Measurements from ENCODE around the gene CAMSAP1. TPM values are rescaled to one million over a fixed set of nuclear protein-coding genes. Genes with fewer than 3 reads are reported as not detected.

Gene CAMSAP1
- total RNA-seq, 1 donor from 2014 or later = 20.0 TPM

DNA sequence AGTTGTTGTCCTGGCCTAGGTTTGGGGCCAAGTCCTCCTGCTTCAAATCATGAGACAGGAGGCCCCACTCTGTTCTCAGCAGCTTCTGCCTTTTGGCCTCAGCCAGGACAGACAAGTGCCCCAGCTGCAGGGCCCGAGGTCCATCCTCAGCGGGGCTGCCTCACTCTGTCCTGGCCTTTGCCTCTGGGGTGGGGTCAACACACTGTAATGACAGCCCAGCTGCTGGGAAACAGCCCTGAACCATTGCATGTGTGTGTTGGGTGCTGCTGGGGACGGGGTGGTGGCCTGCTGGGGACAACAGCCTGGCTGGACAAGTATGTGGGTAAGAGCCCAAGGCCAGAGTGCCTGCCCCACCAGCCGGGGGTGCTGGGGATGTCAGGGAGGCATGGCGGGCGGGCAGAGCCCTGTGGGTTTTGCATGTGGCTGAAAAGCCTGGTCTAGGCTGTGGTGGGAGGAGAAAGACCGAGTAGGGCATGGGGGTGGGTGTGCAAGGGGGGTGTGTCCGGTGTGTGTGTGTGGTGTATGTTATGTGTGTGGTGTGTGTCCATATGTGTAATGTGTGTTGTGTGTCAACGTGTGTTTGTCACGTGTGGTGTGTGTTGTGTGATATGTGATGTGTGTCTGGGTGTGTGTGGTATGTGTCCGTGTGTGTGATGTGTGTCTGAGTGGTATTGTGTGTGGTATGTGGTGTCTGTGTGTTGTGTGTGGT lies 133.7 kb downstream of the CAMSAP1 start:
- Histone ChIP-seq H3K27ac (replicated peaks) (no peak overlapping the region), H3K27me3 (ENCODE audit: low read depth) (peaks cover 27% of the 10 kb centered on the region), H3K4me3 (no peak overlapping the region), H3K36me3 (no peaks in the 10 kb centered on the region), H3K9me3 (replicated peaks) (no peaks in the 10 kb centered on the region), H3K4me1 (no peaks in the 10 kb centered on the region)
- intact Hi-C loops (cut with micrococcal nuclease) = no loop called here
- DNase-seq = no peak
- TF ChIP-seq, protein P1, sequence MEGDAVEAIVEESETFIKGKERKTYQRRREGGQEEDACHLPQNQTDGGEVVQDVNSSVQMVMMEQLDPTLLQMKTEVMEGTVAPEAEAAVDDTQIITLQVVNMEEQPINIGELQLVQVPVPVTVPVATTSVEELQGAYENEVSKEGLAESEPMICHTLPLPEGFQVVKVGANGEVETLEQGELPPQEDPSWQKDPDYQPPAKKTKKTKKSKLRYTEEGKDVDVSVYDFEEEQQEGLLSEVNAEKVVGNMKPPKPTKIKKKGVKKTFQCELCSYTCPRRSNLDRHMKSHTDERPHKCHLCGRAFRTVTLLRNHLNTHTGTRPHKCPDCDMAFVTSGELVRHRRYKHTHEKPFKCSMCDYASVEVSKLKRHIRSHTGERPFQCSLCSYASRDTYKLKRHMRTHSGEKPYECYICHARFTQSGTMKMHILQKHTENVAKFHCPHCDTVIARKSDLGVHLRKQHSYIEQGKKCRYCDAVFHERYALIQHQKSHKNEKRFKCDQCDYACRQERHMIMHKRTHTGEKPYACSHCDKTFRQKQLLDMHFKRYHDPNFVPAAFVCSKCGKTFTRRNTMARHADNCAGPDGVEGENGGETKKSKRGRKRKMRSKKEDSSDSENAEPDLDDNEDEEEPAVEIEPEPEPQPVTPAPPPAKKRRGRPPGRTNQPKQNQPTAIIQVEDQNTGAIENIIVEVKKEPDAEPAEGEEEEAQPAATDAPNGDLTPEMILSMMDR (IDR thresholded peaks at IDR 0.05; ENCODE audit: borderline replicate concordance) = no peak

DNA sequence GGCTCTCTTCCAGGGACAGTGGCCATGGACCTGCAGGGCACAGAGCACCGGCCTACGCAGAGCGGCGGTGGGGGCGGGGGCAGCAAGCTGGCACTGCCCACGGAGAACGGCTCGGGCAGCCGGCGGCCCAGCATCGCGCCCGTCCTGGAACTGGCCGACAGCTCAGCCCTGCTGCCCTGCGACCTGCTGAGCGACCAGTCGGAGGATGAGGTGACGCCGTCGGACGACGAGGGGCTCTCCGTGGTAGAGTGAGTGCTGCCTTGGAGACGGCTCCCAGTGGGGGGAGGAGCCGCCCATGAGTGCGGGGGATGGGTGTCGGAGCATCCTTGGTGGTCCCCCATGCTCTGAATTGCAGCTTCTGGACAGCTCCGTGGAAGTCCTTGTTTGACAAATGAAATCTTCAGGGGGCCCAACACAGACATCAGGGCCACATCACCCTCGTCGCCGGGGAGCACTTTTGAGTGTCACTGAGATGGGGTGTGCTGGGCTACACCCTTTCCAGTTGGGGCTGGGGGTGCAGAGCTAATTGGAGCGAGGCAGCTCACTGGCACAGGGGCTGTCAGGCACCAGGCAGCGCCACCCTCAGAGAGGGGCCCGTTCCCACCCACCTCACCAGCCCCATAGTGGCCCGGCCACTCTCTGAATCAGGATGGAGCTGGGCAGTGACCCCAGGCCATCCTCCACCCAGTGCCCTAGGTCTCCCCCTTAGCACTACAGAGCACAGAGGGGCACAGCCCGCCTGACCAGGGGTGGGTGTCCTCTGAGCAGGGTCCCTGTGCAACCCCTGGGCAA lies 134.4 kb downstream of the CAMSAP1 start:
- Histone ChIP-seq H3K36me3 (no peaks in the 10 kb centered on the region), H3K4me1 (no peaks in the 10 kb centered on the region), H3K27me3 (ENCODE audit: low read depth) (peaks cover 27% of the 10 kb centered on the region), H3K4me3 (no peak overlapping the region), H3K9me3 (replicated peaks) (no peaks in the 10 kb centered on the region), H3K27ac (replicated peaks) (no peak overlapping the region)
- DNase-seq = no peak
- intact Hi-C loops (cut with micrococcal nuclease) = no loop called here
- TF ChIP-seq, protein P1 (IDR thresholded peaks at IDR 0.05; ENCODE audit: borderline replicate concordance) = no peak

GRCh38 chr9:135772056-135772646 lies 135.2 kb downstream of the CAMSAP1 start:
- H3K27me3 ChIP-seq (ENCODE audit: low read depth) = peaks cover 27% of the 10 kb centered on the region
- H3K27ac ChIP-seq (replicated peaks) = no peak overlapping the region
- H3K4me1 ChIP-seq = no peaks in the 10 kb centered on the region
- TF ChIP-seq, protein P1 (IDR thresholded peaks at IDR 0.05; ENCODE audit: borderline replicate concordance) = no peak
- no peak overlapping the region for H3K4me3 ChIP-seq
- H3K9me3 ChIP-seq (replicated peaks) = no peaks in the 10 kb centered on the region
- H3K36me3 ChIP-seq = no peaks in the 10 kb centered on the region
- intact Hi-C loops (cut with micrococcal nuclease) = no loop called here
- DNase-seq = no peak

GRCh38 chr9:135771401-135772051 lies 135.8 kb downstream of the CAMSAP1 start:
- no peak for DNase-seq
- peaks cover 3% of the 10 kb centered on the region for H3K9me3 ChIP-seq (replicated peaks)
- TF ChIP-seq, protein P1 (IDR thresholded peaks at IDR 0.05; ENCODE audit: borderline replicate concordance) = no peak
- no peak overlapping the region for H3K27ac ChIP-seq (replicated peaks)
- no peaks in the 10 kb centered on the region for H3K4me1 ChIP-seq
- intact Hi-C loops (cut with micrococcal nuclease) = no loop called here
- H3K27me3 ChIP-seq (ENCODE audit: low read depth) = peaks cover 27% of the 10 kb centered on the region
- H3K4me3 ChIP-seq = no peak overlapping the region
- H3K36me3 ChIP-seq = no peaks in the 10 kb centered on the region

DNA sequence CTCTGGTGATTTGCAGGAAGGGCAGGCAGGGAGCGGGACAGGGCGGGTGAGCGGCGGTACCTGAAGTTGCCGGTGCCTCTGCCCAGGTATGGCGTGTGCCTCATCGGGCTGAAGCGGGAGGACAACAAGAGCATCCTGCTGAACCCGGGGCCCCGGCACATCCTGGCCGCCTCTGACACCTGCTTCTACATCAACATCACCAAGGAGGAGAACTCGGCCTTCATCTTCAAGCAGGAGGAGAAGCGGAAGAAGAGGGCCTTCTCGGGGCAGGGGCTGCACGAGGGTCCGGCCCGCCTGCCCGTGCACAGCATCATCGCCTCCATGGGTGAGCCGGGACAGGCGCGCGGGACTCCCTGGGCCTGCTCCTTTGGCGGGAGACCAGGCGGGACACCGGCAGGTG lies 136.6 kb downstream of the CAMSAP1 start:
- intact Hi-C loops (cut with micrococcal nuclease) = no loop called here
- peaks cover 27% of the 10 kb centered on the region for H3K27me3 ChIP-seq (ENCODE audit: low read depth)
- no peaks in the 10 kb centered on the region for H3K36me3 ChIP-seq
- DNase-seq = no peak
- no peak overlapping the region for H3K27ac ChIP-seq (replicated peaks)
- H3K4me3 ChIP-seq = no peak overlapping the region
- peaks cover 10% of the 10 kb centered on the region for H3K9me3 ChIP-seq (replicated peaks)
- no peaks in the 10 kb centered on the region for H3K4me1 ChIP-seq
- TF ChIP-seq, protein P1 (IDR thresholded peaks at IDR 0.05; ENCODE audit: borderline replicate concordance) = no peak
